ENCODE data around the gene OR2A25. TPM values are rescaled to one million over a fixed set of nuclear protein-coding genes. Genes with fewer than 3 reads are reported as not detected.

OR2A25 gene
- total RNA-seq, 1 experiment from 2014 or later: not detected

DNA sequence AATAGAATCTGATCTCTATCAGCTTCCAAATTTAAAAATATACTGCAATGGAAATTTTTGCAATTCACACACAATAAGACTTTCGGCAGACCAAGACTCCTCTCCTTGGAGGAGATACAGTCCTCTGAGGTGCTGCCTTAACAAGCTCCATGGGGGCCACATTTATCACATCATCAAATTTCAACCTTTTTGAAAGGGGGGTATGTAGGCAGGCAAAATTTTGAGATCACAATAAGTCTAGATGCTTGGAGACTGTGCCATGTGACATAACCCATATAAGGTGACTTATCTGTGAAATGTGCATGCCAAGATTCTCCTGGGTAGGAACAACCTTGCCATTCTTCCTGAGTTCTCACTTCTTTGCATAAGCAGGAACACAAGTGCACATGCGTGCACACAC lies 16.4 kb downstream of the OR2A25 start, which contains the start of gene OR2A12:
Gene OR2A12 (plus strand): TSS at position 301 of the 400 bp plus-strand sequence. CDS start 8,830 bp downstream, outside the sequence.
- Mint-ChIP-seq H3K36me3 (no peaks in the 10 kb centered on the region), H3K4me3 (no peak within 1 kb of the TSS), H3K27ac (no peak within 1 kb of the TSS), H3K27me3 (ENCODE audit: low read depth) (no peaks in the 10 kb centered on the region), H3K9me3 (peaks cover 6% of the 10 kb centered on the region), H3K4me1 (peaks cover 7% of the 10 kb centered on the region)
- ChIA-PET POLR2A (no interaction called here), CTCF (interaction anchor here (1.0 to 1.4 kb wide), 2 partner anchors 22 to 42 kb away, joined by 4 to 5 read pairs; no protein-coding TSS in a partner anchor)
- TF ChIP-seq, protein P1, sequence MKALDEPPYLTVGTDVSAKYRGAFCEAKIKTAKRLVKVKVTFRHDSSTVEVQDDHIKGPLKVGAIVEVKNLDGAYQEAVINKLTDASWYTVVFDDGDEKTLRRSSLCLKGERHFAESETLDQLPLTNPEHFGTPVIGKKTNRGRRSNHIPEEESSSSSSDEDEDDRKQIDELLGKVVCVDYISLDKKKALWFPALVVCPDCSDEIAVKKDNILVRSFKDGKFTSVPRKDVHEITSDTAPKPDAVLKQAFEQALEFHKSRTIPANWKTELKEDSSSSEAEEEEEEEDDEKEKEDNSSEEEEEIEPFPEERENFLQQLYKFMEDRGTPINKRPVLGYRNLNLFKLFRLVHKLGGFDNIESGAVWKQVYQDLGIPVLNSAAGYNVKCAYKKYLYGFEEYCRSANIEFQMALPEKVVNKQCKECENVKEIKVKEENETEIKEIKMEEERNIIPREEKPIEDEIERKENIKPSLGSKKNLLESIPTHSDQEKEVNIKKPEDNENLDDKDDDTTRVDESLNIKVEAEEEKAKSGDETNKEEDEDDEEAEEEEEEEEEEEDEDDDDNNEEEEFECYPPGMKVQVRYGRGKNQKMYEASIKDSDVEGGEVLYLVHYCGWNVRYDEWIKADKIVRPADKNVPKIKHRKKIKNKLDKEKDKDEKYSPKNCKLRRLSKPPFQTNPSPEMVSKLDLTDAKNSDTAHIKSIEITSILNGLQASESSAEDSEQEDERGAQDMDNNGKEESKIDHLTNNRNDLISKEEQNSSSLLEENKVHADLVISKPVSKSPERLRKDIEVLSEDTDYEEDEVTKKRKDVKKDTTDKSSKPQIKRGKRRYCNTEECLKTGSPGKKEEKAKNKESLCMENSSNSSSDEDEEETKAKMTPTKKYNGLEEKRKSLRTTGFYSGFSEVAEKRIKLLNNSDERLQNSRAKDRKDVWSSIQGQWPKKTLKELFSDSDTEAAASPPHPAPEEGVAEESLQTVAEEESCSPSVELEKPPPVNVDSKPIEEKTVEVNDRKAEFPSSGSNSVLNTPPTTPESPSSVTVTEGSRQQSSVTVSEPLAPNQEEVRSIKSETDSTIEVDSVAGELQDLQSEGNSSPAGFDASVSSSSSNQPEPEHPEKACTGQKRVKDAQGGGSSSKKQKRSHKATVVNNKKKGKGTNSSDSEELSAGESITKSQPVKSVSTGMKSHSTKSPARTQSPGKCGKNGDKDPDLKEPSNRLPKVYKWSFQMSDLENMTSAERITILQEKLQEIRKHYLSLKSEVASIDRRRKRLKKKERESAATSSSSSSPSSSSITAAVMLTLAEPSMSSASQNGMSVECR (CRISPR knock-in tag; IDR thresholded peaks at IDR 0.05; ENCODE audit: borderline replicate concordance): no peak
- TF ChIP-seq, protein P2, sequence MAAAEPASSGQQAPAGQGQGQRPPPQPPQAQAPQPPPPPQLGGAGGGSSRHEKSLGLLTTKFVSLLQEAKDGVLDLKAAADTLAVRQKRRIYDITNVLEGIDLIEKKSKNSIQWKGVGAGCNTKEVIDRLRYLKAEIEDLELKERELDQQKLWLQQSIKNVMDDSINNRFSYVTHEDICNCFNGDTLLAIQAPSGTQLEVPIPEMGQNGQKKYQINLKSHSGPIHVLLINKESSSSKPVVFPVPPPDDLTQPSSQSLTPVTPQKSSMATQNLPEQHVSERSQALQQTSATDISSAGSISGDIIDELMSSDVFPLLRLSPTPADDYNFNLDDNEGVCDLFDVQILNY (CRISPR knock-in tag; IDR thresholded peaks at IDR 0.05): no peak
- TF ChIP-seq, protein P3, sequence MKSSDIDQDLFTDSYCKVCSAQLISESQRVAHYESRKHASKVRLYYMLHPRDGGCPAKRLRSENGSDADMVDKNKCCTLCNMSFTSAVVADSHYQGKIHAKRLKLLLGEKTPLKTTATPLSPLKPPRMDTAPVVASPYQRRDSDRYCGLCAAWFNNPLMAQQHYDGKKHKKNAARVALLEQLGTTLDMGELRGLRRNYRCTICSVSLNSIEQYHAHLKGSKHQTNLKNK (CRISPR knock-in tag; IDR thresholded peaks at IDR 0.05): no peak
- TF ChIP-seq, protein P4, sequence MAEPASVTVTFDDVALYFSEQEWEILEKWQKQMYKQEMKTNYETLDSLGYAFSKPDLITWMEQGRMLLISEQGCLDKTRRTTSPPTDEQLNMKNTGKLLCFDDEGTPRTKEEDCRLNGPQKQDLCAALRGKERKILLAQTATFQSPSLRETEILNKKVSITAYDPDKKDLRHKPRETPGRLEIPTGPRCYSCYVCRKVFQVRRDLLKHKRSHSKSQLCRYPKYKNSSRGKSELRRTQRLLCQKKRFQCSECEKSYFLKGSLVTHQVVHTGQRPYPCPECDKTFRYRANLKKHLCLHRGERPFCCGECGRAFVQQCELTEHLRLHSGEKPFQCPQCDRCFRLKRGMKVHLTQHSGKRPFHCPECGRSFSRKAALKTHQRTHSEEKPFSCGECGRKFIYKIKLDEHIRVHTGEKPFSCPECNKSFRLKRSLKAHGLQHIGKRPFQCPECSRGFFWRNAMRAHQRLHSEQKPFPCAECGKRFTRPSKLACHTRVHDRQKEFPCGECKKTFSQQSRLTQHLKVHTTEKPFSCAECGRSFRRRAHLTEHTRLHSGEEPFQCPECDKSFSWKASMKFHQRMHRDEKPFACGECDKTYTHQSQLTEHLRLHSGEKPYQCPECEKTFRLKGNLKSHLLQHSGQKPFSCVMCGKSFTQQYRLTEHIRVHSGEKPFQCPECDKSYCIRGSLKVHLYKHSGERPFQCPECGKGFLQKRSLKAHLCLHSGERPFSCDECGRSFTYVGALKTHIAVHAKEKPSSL (CRISPR knock-in tag; conservative IDR thresholded peaks at IDR 0.05): no peak
- TF ChIP-seq SOX15 (CRISPR knock-in tag; IDR thresholded peaks at IDR 0.05) (no peak), SMAD3 (CRISPR knock-in tag; IDR thresholded peaks at IDR 0.05; ENCODE audit: borderline replicate concordance) (no peak), GTF2I (CRISPR knock-in tag; conservative IDR thresholded peaks at IDR 0.05) (no peak), HMGA2 (CRISPR knock-in tag; IDR thresholded peaks at IDR 0.05) (no peak), JUN (CRISPR knock-in tag; IDR thresholded peaks at IDR 0.05) (no peak), ZNF423 (CRISPR knock-in tag; IDR thresholded peaks at IDR 0.05) (no peak), GRHL2 (CRISPR knock-in tag; IDR thresholded peaks at IDR 0.05; ENCODE audit: insufficient replicate concordance, severe bottlenecking) (no peak), RELA (CRISPR knock-in tag; IDR thresholded peaks at IDR 0.05; ENCODE audit: borderline replicate concordance) (no peak), NFYB (CRISPR knock-in tag; conservative IDR thresholded peaks at IDR 0.05; ENCODE audit: low read depth) (no peak), NR3C1 (CRISPR knock-in tag; conservative IDR thresholded peaks at IDR 0.05; ENCODE audit: low read depth) (no peak), ATF1 (CRISPR knock-in tag; IDR thresholded peaks at IDR 0.05) (no peak), NFE2L1 (CRISPR knock-in tag; IDR thresholded peaks at IDR 0.05) (no peak), ZNF232 (CRISPR knock-in tag; IDR thresholded peaks at IDR 0.05) (no peak)
- TF ChIP-seq, protein P5, sequence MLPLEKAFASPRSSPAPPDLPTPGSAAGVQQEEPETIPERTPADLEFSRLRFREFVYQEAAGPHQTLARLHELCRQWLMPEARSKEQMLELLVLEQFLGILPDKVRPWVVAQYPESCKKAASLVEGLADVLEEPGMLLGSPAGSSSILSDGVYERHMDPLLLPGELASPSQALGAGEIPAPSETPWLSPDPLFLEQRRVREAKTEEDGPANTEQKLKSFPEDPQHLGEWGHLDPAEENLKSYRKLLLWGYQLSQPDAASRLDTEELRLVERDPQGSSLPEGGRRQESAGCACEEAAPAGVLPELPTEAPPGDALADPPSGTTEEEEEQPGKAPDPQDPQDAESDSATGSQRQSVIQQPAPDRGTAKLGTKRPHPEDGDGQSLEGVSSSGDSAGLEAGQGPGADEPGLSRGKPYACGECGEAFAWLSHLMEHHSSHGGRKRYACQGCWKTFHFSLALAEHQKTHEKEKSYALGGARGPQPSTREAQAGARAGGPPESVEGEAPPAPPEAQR (CRISPR knock-in tag; IDR thresholded peaks at IDR 0.05): no peak
- TF ChIP-seq, protein P6, sequence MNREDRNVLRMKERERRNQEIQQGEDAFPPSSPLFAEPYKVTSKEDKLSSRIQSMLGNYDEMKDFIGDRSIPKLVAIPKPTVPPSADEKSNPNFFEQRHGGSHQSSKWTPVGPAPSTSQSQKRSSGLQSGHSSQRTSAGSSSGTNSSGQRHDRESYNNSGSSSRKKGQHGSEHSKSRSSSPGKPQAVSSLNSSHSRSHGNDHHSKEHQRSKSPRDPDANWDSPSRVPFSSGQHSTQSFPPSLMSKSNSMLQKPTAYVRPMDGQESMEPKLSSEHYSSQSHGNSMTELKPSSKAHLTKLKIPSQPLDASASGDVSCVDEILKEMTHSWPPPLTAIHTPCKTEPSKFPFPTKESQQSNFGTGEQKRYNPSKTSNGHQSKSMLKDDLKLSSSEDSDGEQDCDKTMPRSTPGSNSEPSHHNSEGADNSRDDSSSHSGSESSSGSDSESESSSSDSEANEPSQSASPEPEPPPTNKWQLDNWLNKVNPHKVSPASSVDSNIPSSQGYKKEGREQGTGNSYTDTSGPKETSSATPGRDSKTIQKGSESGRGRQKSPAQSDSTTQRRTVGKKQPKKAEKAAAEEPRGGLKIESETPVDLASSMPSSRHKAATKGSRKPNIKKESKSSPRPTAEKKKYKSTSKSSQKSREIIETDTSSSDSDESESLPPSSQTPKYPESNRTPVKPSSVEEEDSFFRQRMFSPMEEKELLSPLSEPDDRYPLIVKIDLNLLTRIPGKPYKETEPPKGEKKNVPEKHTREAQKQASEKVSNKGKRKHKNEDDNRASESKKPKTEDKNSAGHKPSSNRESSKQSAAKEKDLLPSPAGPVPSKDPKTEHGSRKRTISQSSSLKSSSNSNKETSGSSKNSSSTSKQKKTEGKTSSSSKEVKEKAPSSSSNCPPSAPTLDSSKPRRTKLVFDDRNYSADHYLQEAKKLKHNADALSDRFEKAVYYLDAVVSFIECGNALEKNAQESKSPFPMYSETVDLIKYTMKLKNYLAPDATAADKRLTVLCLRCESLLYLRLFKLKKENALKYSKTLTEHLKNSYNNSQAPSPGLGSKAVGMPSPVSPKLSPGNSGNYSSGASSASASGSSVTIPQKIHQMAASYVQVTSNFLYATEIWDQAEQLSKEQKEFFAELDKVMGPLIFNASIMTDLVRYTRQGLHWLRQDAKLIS (CRISPR knock-in tag; IDR thresholded peaks at IDR 0.05; ENCODE audit: borderline replicate concordance): no peak
- TF ChIP-seq, protein P7, sequence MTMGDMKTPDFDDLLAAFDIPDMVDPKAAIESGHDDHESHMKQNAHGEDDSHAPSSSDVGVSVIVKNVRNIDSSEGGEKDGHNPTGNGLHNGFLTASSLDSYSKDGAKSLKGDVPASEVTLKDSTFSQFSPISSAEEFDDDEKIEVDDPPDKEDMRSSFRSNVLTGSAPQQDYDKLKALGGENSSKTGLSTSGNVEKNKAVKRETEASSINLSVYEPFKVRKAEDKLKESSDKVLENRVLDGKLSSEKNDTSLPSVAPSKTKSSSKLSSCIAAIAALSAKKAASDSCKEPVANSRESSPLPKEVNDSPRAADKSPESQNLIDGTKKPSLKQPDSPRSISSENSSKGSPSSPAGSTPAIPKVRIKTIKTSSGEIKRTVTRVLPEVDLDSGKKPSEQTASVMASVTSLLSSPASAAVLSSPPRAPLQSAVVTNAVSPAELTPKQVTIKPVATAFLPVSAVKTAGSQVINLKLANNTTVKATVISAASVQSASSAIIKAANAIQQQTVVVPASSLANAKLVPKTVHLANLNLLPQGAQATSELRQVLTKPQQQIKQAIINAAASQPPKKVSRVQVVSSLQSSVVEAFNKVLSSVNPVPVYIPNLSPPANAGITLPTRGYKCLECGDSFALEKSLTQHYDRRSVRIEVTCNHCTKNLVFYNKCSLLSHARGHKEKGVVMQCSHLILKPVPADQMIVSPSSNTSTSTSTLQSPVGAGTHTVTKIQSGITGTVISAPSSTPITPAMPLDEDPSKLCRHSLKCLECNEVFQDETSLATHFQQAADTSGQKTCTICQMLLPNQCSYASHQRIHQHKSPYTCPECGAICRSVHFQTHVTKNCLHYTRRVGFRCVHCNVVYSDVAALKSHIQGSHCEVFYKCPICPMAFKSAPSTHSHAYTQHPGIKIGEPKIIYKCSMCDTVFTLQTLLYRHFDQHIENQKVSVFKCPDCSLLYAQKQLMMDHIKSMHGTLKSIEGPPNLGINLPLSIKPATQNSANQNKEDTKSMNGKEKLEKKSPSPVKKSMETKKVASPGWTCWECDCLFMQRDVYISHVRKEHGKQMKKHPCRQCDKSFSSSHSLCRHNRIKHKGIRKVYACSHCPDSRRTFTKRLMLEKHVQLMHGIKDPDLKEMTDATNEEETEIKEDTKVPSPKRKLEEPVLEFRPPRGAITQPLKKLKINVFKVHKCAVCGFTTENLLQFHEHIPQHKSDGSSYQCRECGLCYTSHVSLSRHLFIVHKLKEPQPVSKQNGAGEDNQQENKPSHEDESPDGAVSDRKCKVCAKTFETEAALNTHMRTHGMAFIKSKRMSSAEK (CRISPR knock-in tag; IDR thresholded peaks at IDR 0.05; ENCODE audit: borderline replicate concordance): no peak
- DNase-seq (ENCODE audit: low spot score) (no peak), ATAC-seq (no peak)

Data from WTC11 (cell line).